HCT116 (cell line): ENCODE data around the gene CCDC158.

Experiments used
- FOSL1 ChIP-seq: IDR thresholded peaks from 2 replicates; pipeline ENCODE4 v1.6.1; 2012; ENCODE audit warnings: low read depth
- YY1 ChIP-seq: IDR thresholded peaks from 2 replicates; pipeline ENCODE4 v1.6.1; 2011; ENCODE audit warnings: low read length, low read depth, moderate library complexity, mild to moderate bottlenecking; ENCODE audit not compliant: insufficient replicate concordance; ENCODE audit errors: extremely low read depth

- TF ChIP-seq FOSL1 (no peak), YY1 (no peak)
These were observed 28.4 kb upstream of the CCDC158 start for GRCh38 chr4:76449362-76449767.
